ENCODE measurements around the gene HADHA.
"Not testable (repeated sequence)": the region's sequence is repeated elsewhere in the genome, so short reads cannot be mapped to it uniquely, and the experiment has no call there.

The HADHA gene

GRCh38 chr2:26169681-26170414, 74.6 kb downstream of the HADHA start:
- no peak for DNase-seq (ENCODE audit: low read depth in 1 of 2, low spot score in 1 of 2)
- TF ChIP-seq SPI1 (IDR thresholded peaks at IDR 0.05; ENCODE audit: borderline replicate concordance, low read depth) (no peak), GABPA (IDR thresholded peaks at IDR 0.05; ENCODE audit: low read depth) (no peak), CTCF (IDR thresholded peaks at IDR 0.05; ENCODE audit: insufficient read depth, low read length) (no peak), POLR2AphosphoS5 (IDR thresholded peaks at IDR 0.05; ENCODE audit: low read depth) (no peak)
- TF ChIP-seq, protein P1, sequence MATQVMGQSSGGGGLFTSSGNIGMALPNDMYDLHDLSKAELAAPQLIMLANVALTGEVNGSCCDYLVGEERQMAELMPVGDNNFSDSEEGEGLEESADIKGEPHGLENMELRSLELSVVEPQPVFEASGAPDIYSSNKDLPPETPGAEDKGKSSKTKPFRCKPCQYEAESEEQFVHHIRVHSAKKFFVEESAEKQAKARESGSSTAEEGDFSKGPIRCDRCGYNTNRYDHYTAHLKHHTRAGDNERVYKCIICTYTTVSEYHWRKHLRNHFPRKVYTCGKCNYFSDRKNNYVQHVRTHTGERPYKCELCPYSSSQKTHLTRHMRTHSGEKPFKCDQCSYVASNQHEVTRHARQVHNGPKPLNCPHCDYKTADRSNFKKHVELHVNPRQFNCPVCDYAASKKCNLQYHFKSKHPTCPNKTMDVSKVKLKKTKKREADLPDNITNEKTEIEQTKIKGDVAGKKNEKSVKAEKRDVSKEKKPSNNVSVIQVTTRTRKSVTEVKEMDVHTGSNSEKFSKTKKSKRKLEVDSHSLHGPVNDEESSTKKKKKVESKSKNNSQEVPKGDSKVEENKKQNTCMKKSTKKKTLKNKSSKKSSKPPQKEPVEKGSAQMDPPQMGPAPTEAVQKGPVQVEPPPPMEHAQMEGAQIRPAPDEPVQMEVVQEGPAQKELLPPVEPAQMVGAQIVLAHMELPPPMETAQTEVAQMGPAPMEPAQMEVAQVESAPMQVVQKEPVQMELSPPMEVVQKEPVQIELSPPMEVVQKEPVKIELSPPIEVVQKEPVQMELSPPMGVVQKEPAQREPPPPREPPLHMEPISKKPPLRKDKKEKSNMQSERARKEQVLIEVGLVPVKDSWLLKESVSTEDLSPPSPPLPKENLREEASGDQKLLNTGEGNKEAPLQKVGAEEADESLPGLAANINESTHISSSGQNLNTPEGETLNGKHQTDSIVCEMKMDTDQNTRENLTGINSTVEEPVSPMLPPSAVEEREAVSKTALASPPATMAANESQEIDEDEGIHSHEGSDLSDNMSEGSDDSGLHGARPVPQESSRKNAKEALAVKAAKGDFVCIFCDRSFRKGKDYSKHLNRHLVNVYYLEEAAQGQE (IDR thresholded peaks at IDR 0.05; ENCODE audit: insufficient replicate concordance, low read depth), result no peak
- H3K4me3 ChIP-seq (replicated peaks; ENCODE audit: insufficient read depth, low read length), result no peak overlapping the region
- peaks cover 24% of the 10 kb centered on the region for H3K27me3 ChIP-seq (ENCODE audit: insufficient read depth, poor library complexity, severe bottlenecking)
- no peak overlapping the region for H3K27ac ChIP-seq (replicated peaks)

- no peak for DNase-seq (ENCODE audit: low read depth in 1 of 2, low spot score in 1 of 2)
- TF ChIP-seq POLR2AphosphoS5 (IDR thresholded peaks at IDR 0.05; ENCODE audit: low read depth), result no peak
- no peak for TF ChIP-seq SPI1 (IDR thresholded peaks at IDR 0.05; ENCODE audit: borderline replicate concordance, low read depth)
- TF ChIP-seq, protein P1 (IDR thresholded peaks at IDR 0.05; ENCODE audit: insufficient replicate concordance, low read depth), result no peak
- TF ChIP-seq CTCF (IDR thresholded peaks at IDR 0.05; ENCODE audit: insufficient read depth, low read length), result no peak
- no peak for TF ChIP-seq GABPA (IDR thresholded peaks at IDR 0.05; ENCODE audit: low read depth)
- Histone ChIP-seq H3K27ac (replicated peaks) (no peak overlapping the region), H3K4me3 (replicated peaks; ENCODE audit: insufficient read depth, low read length) (no peak overlapping the region), H3K27me3 (ENCODE audit: insufficient read depth, poor library complexity, severe bottlenecking) (peaks cover 20% of the 10 kb centered on the region)
These were observed 75.2 kb downstream of the HADHA start for GRCh38 chr2:26169226-26169625.

GRCh38 chr2:26168785-26169184, 75.6 kb downstream of the HADHA start:
- Histone ChIP-seq H3K4me3 (replicated peaks; ENCODE audit: insufficient read depth, low read length) (no peak overlapping the region), H3K27ac (replicated peaks) (no peak overlapping the region), H3K27me3 (ENCODE audit: insufficient read depth, poor library complexity, severe bottlenecking) (peaks cover 17% of the 10 kb centered on the region)
- no peak for DNase-seq (ENCODE audit: low read depth in 1 of 2, low spot score in 1 of 2)
- TF ChIP-seq GABPA (IDR thresholded peaks at IDR 0.05; ENCODE audit: low read depth) (no peak), CTCF (IDR thresholded peaks at IDR 0.05; ENCODE audit: insufficient read depth, low read length) (no peak), POLR2AphosphoS5 (IDR thresholded peaks at IDR 0.05; ENCODE audit: low read depth) (no peak), SPI1 (IDR thresholded peaks at IDR 0.05; ENCODE audit: borderline replicate concordance, low read depth) (no peak)
- TF ChIP-seq, protein P1 (IDR thresholded peaks at IDR 0.05; ENCODE audit: insufficient replicate concordance, low read depth), result no peak

- H3K27ac ChIP-seq (replicated peaks); H3K27me3 ChIP-seq (ENCODE audit: insufficient read depth, poor library complexity, severe bottlenecking); DNase-seq (ENCODE audit: low read depth in 1 of 2, low spot score in 1 of 2); H3K4me3 ChIP-seq (replicated peaks; ENCODE audit: insufficient read depth, low read length): not testable (repeated sequence)
These were observed 77.9 kb downstream of the HADHA start for GRCh38 chr2:26166541-26166940.

All from HL-60 (cell line).